ENCODE results near the gene RPGRIP1. TPM values are rescaled to one million over a fixed set of nuclear protein-coding genes. Genes with fewer than 3 reads are reported as not detected.

RPGRIP1 gene
- total RNA-seq, 1 donor from 2014 or later: not detected

GRCh38 chr14:21248739-21249411 lies 31.0 kb upstream of the RPGRIP1 start:
- Histone ChIP-seq H3K4me2 (ENCODE audit: low read length) (no peak overlapping the region), H3K27me3 (ENCODE audit: insufficient read depth, low read length) (no peaks in the 10 kb centered on the region), H4K20me1 (ENCODE audit: insufficient read depth, low read length) (peaks cover 100% of the 10 kb centered on the region), H2AFZ (ENCODE audit: low read depth, low read length) (no peak overlapping the region), H3K4me1 (ENCODE audit: insufficient read depth, low read length) (peaks cover 7% of the 10 kb centered on the region), H3K36me3 (ENCODE audit: insufficient read depth, low read length) (peaks cover 55% of the 10 kb centered on the region), H3K9ac (ENCODE audit: low read length) (no peak overlapping the region), H3K4me3 (ENCODE audit: insufficient read depth, low read depth, low read length) (no peak overlapping the region), H3K27ac (ENCODE audit: low read depth, low read length) (no peak overlapping the region), H3K79me2 (ENCODE audit: insufficient read depth, low read length) (peaks cover 100% of the 10 kb centered on the region), H3K9me3 (ENCODE audit: insufficient read depth, low read depth, low read length) (no peaks in the 10 kb centered on the region)
- H3K4me3 Mint-ChIP-seq (ENCODE audit: unreplicated experiment): peak overlapping the region; percentile 57
- H3K27me3 Mint-ChIP-seq (ENCODE audit: low read depth, unreplicated experiment): no peaks in the 10 kb centered on the region
- FAIRE-seq: no peak
- H3K27ac Mint-ChIP-seq (ENCODE audit: unreplicated experiment): peak overlapping the region; percentile 41
- H3K9me3 Mint-ChIP-seq (ENCODE audit: unreplicated experiment): no peaks in the 10 kb centered on the region
- H3K36me3 Mint-ChIP-seq (ENCODE audit: low read depth, unreplicated experiment): peaks cover 23% of the 10 kb centered on the region
- DNase-seq (ENCODE audit: low read depth): no peak
- no peak for TF ChIP-seq EZH2 (IDR thresholded peaks at IDR 0.05; ENCODE audit: insufficient read depth, low read length)
- no peak for TF ChIP-seq CTCF (IDR thresholded peaks at IDR 0.05; ENCODE audit: insufficient read depth, low read depth, low read length)
- peaks cover 16% of the 10 kb centered on the region for H3K4me1 Mint-ChIP-seq (ENCODE audit: low read depth, unreplicated experiment)

- H3K9ac ChIP-seq (ENCODE audit: low read length): no peak overlapping the region
- no peak overlapping the region for H3K4me2 ChIP-seq (ENCODE audit: low read length)
- Mint-ChIP-seq H3K27me3 (ENCODE audit: low read depth, unreplicated experiment) (no peaks in the 10 kb centered on the region), H3K27ac (ENCODE audit: unreplicated experiment) (peak overlapping the region; percentile 18), H3K36me3 (ENCODE audit: low read depth, unreplicated experiment) (peaks cover 21% of the 10 kb centered on the region), H3K4me3 (ENCODE audit: unreplicated experiment) (no peak overlapping the region), H3K4me1 (ENCODE audit: low read depth, unreplicated experiment) (peaks cover 26% of the 10 kb centered on the region), H3K9me3 (ENCODE audit: unreplicated experiment) (no peaks in the 10 kb centered on the region)
- peaks cover 13% of the 10 kb centered on the region for H3K4me1 ChIP-seq (ENCODE audit: insufficient read depth, low read length)
- no peak overlapping the region for H3K27ac ChIP-seq (ENCODE audit: low read depth, low read length)
- H3K27me3 ChIP-seq (ENCODE audit: insufficient read depth, low read length): no peaks in the 10 kb centered on the region
- DNase-seq (ENCODE audit: low read depth) (no peak), FAIRE-seq (no peak)
- H3K9me3 ChIP-seq (ENCODE audit: insufficient read depth, low read depth, low read length): no peaks in the 10 kb centered on the region
- TF ChIP-seq CTCF (IDR thresholded peaks at IDR 0.05; ENCODE audit: insufficient read depth, low read depth, low read length) (no peak), EZH2 (IDR thresholded peaks at IDR 0.05; ENCODE audit: insufficient read depth, low read length) (no peak)
- H3K4me3 ChIP-seq (ENCODE audit: insufficient read depth, low read depth, low read length): no peak overlapping the region
- peaks cover 100% of the 10 kb centered on the region for H3K79me2 ChIP-seq (ENCODE audit: insufficient read depth, low read length)
- H4K20me1 ChIP-seq (ENCODE audit: insufficient read depth, low read length): peaks cover 100% of the 10 kb centered on the region
- no peak overlapping the region for H2AFZ ChIP-seq (ENCODE audit: low read depth, low read length)
- peaks cover 55% of the 10 kb centered on the region for H3K36me3 ChIP-seq (ENCODE audit: insufficient read depth, low read length)
Observed at GRCh38 chr14:21251215-21251614, 28.7 kb upstream of the RPGRIP1 start.

- no peaks in the 10 kb centered on the region for H3K9me3 Mint-ChIP-seq (ENCODE audit: unreplicated experiment)
- H3K27me3 Mint-ChIP-seq (ENCODE audit: low read depth, unreplicated experiment): no peaks in the 10 kb centered on the region
- no peaks in the 10 kb centered on the region for H3K27me3 ChIP-seq (ENCODE audit: insufficient read depth, low read length)
- H3K4me3 Mint-ChIP-seq (ENCODE audit: unreplicated experiment): no peak overlapping the region
- no peak overlapping the region for H3K4me2 ChIP-seq (ENCODE audit: low read length)
- H3K4me1 ChIP-seq (ENCODE audit: insufficient read depth, low read length): peaks cover 15% of the 10 kb centered on the region
- no peaks in the 10 kb centered on the region for H3K9me3 ChIP-seq (ENCODE audit: insufficient read depth, low read depth, low read length)
- peak overlapping the region; percentile 76 for H3K27ac Mint-ChIP-seq (ENCODE audit: unreplicated experiment)
- no peak for DNase-seq (ENCODE audit: low read depth)
- H3K4me3 ChIP-seq (ENCODE audit: insufficient read depth, low read depth, low read length): no peak overlapping the region
- H3K4me1 Mint-ChIP-seq (ENCODE audit: low read depth, unreplicated experiment): peaks cover 35% of the 10 kb centered on the region
- H3K36me3 ChIP-seq (ENCODE audit: insufficient read depth, low read length): peaks cover 53% of the 10 kb centered on the region
- FAIRE-seq: no peak
- no peak for TF ChIP-seq CTCF (IDR thresholded peaks at IDR 0.05; ENCODE audit: insufficient read depth, low read depth, low read length)
- TF ChIP-seq EZH2 (IDR thresholded peaks at IDR 0.05; ENCODE audit: insufficient read depth, low read length): no peak
- H3K36me3 Mint-ChIP-seq (ENCODE audit: low read depth, unreplicated experiment): peaks cover 19% of the 10 kb centered on the region
- H3K79me2 ChIP-seq (ENCODE audit: insufficient read depth, low read length): peaks cover 100% of the 10 kb centered on the region
- no peak overlapping the region for H3K27ac ChIP-seq (ENCODE audit: low read depth, low read length)
- H4K20me1 ChIP-seq (ENCODE audit: insufficient read depth, low read length): peaks cover 100% of the 10 kb centered on the region
- no peak overlapping the region for H2AFZ ChIP-seq (ENCODE audit: low read depth, low read length)
- H3K9ac ChIP-seq (ENCODE audit: low read length): no peak overlapping the region
Observed at GRCh38 chr14:21252149-21252548, 27.7 kb upstream of the RPGRIP1 start.

Data from astrocyte (in vitro differentiated cells and primary cell).